Activated T-helper 17 cell treated with anti-CD3 and anti-CD28 coated beads, Interleukin-2, amount 50 U/mL, for 72 hours (primary cell): ENCODE data around the gene SUFU. TPM values are rescaled to one million over a fixed set of nuclear protein-coding genes. Genes with fewer than 3 reads are reported as not detected.

Experiments used
- ATAC-seq: fragments of 150-1000 bp; cut with Tn5 transposase; replicated peaks from 2 replicates; pipeline ENCODE4 v1.10.0; 2021; ENCODE audit warnings: mild to moderate bottlenecking, moderate library complexity
- H3K27ac Mint-ChIP-seq: one replicate; pipeline ENCODE4 v1.8.0; 2022; ENCODE audit warnings: mixed read lengths
- H3K27me3 Mint-ChIP-seq: one replicate; pipeline ENCODE4 v1.8.0; 2022; ENCODE audit warnings: mixed read lengths
- H3K36me3 Mint-ChIP-seq: one replicate; pipeline ENCODE4 v1.8.0; 2022; ENCODE audit warnings: low read depth, mild to moderate bottlenecking, mixed read lengths
- H3K4me1 Mint-ChIP-seq: one replicate; pipeline ENCODE4 v1.8.0; 2022; ENCODE audit warnings: mixed read lengths
- H3K4me3 Mint-ChIP-seq: one replicate; pipeline ENCODE4 v1.8.0; 2022; ENCODE audit warnings: mild to moderate bottlenecking, mixed read lengths
- H3K9me3 Mint-ChIP-seq: one replicate; pipeline ENCODE4 v1.8.0; 2022; ENCODE audit warnings: mixed read lengths
- total RNA-seq, 2 donors: library from RNA; stranded (reverse); gene quantifications; one replicate each; pipeline ENCODE4 v1.2.3, GENCODE V29; 2022

The SUFU gene
- total RNA-seq, 2 donors from 2014 or later: 11.1 to 16.2 TPM

DNA sequence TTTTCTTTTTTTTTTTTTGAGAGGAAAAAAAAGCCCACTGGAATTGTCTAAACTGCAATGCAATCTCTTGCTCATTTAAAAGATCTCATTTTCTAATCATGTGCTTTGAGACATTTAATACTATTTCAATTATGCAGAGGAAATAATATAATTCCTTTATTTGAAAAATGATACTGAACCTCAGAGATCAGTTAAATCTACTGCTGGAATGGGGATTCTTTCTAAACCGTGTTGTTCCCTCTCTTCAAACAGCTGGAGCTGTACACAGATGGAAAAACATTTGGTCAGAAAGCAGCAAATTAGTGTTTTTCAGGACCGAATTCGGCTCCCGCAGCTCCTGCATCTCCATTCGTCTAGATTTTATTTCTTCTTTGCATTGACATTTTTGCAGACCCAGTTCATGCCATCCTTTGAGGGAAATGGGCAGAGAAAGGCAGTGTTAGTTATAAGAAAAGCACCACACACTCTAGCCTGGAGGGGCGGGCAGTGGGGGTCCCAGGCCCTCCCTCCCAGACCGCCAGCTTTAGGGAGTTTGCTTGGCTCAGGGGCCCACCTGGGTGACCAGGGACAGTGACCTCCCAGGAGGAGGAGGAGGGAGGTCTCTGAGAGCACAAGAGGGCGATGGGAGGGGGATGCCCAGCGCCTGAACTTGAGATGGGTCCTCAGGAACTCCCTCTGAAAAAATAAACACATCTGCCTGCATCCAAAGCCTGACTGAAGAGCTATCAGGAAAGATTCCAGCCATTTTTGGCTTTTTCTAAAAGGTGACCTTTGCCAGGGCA lies 173.0 kb downstream of the SUFU start:
- H3K4me3 Mint-ChIP-seq: no peak overlapping the region
- no peaks in the 10 kb centered on the region for H3K9me3 Mint-ChIP-seq
- H3K27ac Mint-ChIP-seq: no peak overlapping the region
- H3K36me3 Mint-ChIP-seq: peaks cover 27% of the 10 kb centered on the region
- H3K4me1 Mint-ChIP-seq: peaks cover 20% of the 10 kb centered on the region
- ATAC-seq: no peak
- no peaks in the 10 kb centered on the region for H3K27me3 Mint-ChIP-seq

DNA sequence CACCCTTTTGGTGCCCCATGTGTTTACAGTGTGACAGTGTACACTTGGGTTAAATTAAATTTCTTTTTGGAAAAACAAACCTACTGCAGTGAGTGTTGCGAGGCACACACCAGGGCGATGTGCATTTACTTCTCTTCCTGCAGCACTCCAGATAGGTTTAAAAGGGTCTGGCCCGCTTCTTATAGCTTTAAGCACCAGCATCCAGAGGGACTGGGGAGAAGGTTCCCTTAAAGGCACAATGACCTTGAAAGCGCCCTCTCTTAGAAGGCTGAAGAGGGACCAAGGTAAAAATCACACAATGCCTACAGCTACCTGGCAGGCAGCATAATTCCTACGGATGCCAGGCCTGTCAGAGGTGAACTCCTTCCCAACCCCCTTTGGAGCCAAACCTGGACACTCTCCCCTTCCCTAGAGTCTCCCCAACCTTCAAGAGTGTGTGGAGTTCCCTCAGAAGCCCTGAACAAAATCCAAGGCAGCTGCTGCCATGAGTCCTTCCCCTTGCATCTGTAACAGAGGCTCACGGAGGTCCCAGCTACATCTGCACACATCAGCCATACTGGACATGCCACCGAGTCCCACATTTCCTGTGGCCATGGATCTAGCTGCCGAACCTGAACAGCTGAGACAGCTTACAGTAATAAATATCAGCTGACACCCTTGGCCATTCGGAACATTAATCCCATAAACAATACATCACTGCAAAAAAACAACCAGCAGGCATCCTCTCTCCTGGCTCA lies 173.7 kb downstream of the SUFU start:
- Mint-ChIP-seq H3K27me3 (no peaks in the 10 kb centered on the region), H3K36me3 (peaks cover 34% of the 10 kb centered on the region), H3K4me3 (no peak overlapping the region), H3K9me3 (no peaks in the 10 kb centered on the region), H3K27ac (no peak overlapping the region), H3K4me1 (peaks cover 27% of the 10 kb centered on the region)
- ATAC-seq: no peak

DNA sequence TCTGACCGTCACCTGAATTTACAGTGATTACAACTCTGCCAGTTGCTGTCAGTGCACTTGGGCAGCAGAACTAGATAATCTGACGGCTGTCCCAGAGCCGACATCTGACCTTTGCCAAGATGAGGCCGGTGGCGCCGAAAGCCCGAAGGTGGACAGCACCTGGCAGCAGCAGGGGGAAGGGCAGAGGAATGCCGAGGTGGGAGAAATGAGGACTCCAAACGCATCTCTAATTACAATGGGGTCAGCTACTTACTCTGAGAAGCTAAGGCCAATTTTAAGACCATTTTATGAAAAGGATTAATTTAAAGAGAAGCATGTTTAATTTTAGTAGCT lies 174.3 kb downstream of the SUFU start:
- no peak for ATAC-seq
- Mint-ChIP-seq H3K4me3 (no peak overlapping the region), H3K36me3 (peaks cover 37% of the 10 kb centered on the region), H3K9me3 (no peaks in the 10 kb centered on the region), H3K27ac (no peak overlapping the region), H3K27me3 (no peaks in the 10 kb centered on the region), H3K4me1 (peaks cover 27% of the 10 kb centered on the region)

DNA sequence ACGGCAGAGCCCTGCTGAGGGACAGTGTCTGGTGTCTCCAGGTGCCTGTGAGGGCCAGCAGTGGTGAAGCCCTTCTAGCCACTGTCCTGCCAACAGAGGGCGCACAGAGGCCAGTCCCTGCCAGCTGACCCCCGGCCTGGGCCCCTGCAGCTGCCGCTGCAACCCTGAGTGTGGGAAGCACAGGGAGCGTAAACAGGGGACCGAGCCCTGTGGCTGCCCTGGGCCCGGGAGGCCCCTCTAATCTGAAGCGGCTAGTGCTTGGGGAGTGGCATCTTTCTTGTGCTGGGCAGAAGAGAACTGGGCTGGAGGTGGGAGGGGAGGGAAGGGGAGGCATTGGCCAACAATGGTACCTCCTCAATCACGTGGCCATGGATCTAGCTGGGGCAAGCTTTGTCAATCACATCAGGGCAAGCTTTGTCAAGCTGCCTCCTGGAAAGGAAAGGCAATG lies 175.1 kb downstream of the SUFU start:
- Mint-ChIP-seq H3K9me3 (no peaks in the 10 kb centered on the region), H3K27me3 (no peaks in the 10 kb centered on the region), H3K4me3 (no peak overlapping the region), H3K36me3 (peaks cover 45% of the 10 kb centered on the region), H3K27ac (no peak overlapping the region), H3K4me1 (peaks cover 22% of the 10 kb centered on the region)
- ATAC-seq: no peak

DNA sequence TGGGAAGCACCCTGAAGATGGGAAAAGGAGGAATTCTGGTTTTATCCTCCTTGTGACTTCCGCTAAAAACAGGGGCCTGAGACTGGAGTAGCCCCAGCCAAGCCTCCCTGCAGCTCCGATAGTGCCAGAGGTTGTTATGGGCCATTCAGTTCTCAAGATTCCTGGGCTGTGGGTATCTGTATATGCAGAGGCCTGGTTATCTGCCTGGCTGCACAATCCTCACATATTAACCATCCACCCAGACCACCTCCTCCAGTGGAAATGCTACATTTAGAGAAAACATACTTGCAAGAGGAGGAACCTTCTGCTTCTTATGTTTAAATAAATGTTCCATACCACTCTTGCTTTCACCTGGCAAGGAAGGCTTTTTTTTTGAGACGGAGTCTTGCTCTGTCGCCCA lies 175.8 kb downstream of the SUFU start:
- peaks cover 16% of the 10 kb centered on the region for H3K4me1 Mint-ChIP-seq
- H3K9me3 Mint-ChIP-seq: no peaks in the 10 kb centered on the region
- no peaks in the 10 kb centered on the region for H3K27me3 Mint-ChIP-seq
- H3K4me3 Mint-ChIP-seq: no peak overlapping the region
- no peak for ATAC-seq
- no peak overlapping the region for H3K27ac Mint-ChIP-seq
- peaks cover 50% of the 10 kb centered on the region for H3K36me3 Mint-ChIP-seq

DNA sequence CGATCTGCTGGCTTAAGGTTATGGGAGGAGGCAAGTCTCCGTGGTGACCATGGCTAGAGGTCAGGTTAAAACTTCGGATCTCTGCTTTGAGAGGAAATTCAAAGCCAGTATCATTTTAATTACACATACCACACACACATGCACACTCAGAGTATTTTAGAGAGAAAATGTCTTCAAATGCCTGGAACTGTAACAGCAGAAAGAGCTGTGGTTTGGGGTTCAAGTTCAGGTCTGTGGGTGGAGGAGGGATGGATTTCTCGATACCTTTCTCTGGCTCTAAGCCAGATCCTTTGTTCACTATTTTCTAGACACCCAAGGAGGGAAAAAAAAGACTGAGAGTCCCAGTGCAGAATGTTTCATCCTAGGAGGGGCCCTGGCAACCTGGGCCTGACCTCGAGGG lies 177.9 kb downstream of the SUFU start:
- H3K36me3 Mint-ChIP-seq: peaks cover 54% of the 10 kb centered on the region
- peak overlapping the region; percentile 35 for H3K4me3 Mint-ChIP-seq
- no peaks in the 10 kb centered on the region for H3K9me3 Mint-ChIP-seq
- no peaks in the 10 kb centered on the region for H3K27me3 Mint-ChIP-seq
- ATAC-seq: peak; percentile 67
- H3K4me1 Mint-ChIP-seq: peaks cover 12% of the 10 kb centered on the region
- H3K27ac Mint-ChIP-seq: peak overlapping the region; percentile 44

DNA sequence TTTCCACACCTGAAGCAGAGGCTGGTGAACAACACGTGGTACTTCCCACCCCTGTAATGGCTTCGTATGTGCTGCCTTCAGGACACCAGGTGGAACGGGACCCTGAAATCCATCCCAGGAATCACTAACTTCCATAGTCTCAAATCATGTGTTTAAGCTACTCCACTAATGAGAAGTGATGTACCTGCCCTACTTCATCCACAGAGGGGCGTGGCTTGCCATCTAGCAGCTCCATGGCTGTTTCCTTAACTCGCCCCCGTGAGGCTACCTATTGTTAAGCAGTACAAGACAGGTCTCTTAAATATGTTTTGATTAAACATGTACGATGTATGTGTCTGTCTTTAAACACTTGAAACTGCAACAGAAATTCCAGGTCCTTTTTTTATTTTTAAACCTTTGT lies 178.6 kb downstream of the SUFU start:
- no peaks in the 10 kb centered on the region for H3K9me3 Mint-ChIP-seq
- peaks cover 12% of the 10 kb centered on the region for H3K4me1 Mint-ChIP-seq
- H3K27ac Mint-ChIP-seq: peak overlapping the region; percentile 44
- no peak for ATAC-seq
- no peaks in the 10 kb centered on the region for H3K27me3 Mint-ChIP-seq
- H3K4me3 Mint-ChIP-seq: peak overlapping the region; percentile 35
- peaks cover 55% of the 10 kb centered on the region for H3K36me3 Mint-ChIP-seq

DNA sequence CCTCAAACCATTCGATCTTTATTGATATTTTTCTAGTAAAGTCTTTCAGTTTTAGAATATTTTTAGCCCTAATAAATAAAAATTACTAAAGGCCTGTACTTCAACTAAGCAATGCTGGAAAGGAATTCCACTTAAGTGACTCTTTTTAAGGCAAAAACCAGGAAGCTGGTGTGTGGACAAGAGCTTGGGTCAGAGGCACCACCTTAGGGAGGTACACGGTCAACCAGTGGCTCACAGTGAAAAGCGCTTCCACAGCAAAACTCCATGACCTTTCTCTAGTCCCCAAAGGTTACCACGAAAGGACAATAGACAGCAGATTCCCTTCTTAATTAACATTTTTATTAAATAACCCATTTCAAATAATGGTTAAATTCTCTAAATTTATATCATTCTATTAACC lies 179.2 kb downstream of the SUFU start:
- Mint-ChIP-seq H3K4me3 (no peak overlapping the region), H3K9me3 (no peaks in the 10 kb centered on the region), H3K4me1 (peaks cover 12% of the 10 kb centered on the region), H3K27ac (no peak overlapping the region), H3K36me3 (peaks cover 60% of the 10 kb centered on the region), H3K27me3 (no peaks in the 10 kb centered on the region)
- ATAC-seq: no peak

Other genes starting within 250 kb of the SUFU start
- gene NFKB2, start 108.3 kb upstream of the SUFU start, total RNA-seq: 100 to 1,000 TPM; 192 to 372 TPM
- gene PSD, start 85.2 kb upstream of the SUFU start, total RNA-seq: 1 to 10 TPM; 3.0 to 8.0 TPM
- gene FBXL15, start 83.1 kb upstream of the SUFU start, total RNA-seq: 10 to 100 TPM; 12.6 to 15.4 TPM
- 10 to 100 TPM; 53.3 to 58.5 TPM for gene CUEDC2, start 71.4 kb upstream of the SUFU start, total RNA-seq
- under 1 TPM; 0.29 to 0.39 TPM for gene C10orf95, start 52.4 kb upstream of the SUFU start, total RNA-seq
- 10 to 100 TPM; 43.0 to 74.4 TPM for gene ACTR1A, start 1.3 kb upstream of the SUFU start, total RNA-seq
- 10 to 100 TPM; 60.0 to 73.9 TPM for gene TRIM8, start 140.5 kb downstream of the SUFU start, total RNA-seq
- gene ARL3, start 210.4 kb downstream of the SUFU start, total RNA-seq: 10 to 100 TPM; 14.3 to 14.7 TPM
- 10 to 100 TPM; 18.0 to 28.0 TPM for gene SFXN2, start 210.7 kb downstream of the SUFU start, total RNA-seq
- gene WBP1L, start 240.0 kb downstream of the SUFU start, total RNA-seq: 10 to 100 TPM; 18.4 to 24.8 TPM